Caco-2 (cell line): ENCODE results near the gene MLIP. TPM values are rescaled to one million over a fixed set of nuclear protein-coding genes. Genes with fewer than 3 reads are reported as not detected.

Experiments used
- BruUV-seq: library from RNA; stranded (reverse); fragments of 400-500 nt; replicated peaks from 2 replicates; lab custom pipeline; 2021; lab: Mats Ljungman, UMichigan
- CTCF ChIA-PET: fragments of 300-600 bp; sonication (Branson Sonifier 250); formaldehyde crosslinking; loops from one replicate; lab custom pipeline; 2022; ENCODE audit warnings: antibody characterized with exemption; lab: Charles Lee
- POLR2A ChIA-PET: fragments of 300-600 bp; sonication (Branson Sonifier 250); formaldehyde crosslinking; loops from one replicate; lab custom pipeline; 2022; ENCODE audit warnings: antibody characterized with exemption; lab: Charles Lee
- DNase-seq, 2 experiments: peaks; one replicate each; pipeline versions ENCODE4 v3.0.0 to v3.0.0-alpha.2; 2020 to 2022
- H3K27me3 ChIP-seq: replicated peaks from 2 replicates; pipeline ENCODE4 v1.6.0; 2011; ENCODE audit warnings: low read length; ENCODE audit not compliant: control insufficient read depth, insufficient read depth
- H3K36me3 ChIP-seq: 2 replicates; pipeline ENCODE4 v1.5.1; 2011; ENCODE audit warnings: low read length; ENCODE audit not compliant: control insufficient read depth, insufficient read depth
- H3K4me1 ChIP-seq: fragments of 250-450 bp; sonication (Bioruptor Pico); 2 replicates; pipeline ENCODE4 v1.5.1; 2020; ENCODE audit warnings: mild to moderate bottlenecking
- H3K4me3 ChIP-seq: 2 replicates; pipeline ENCODE4 v1.5.1; 2011; ENCODE audit warnings: low read depth, mild to moderate bottlenecking, control low read depth, low read length
- H3K9me3 ChIP-seq: fragments of 250-450 bp; sonication (Bioruptor Pico); 2 replicates; pipeline ENCODE4 v1.5.1; 2020; ENCODE audit warnings: mild to moderate bottlenecking, moderate library complexity
- H3K27ac Mint-ChIP-seq: one replicate; pipeline ENCODE4 v1.8.0; 2022; ENCODE audit warnings: mixed read lengths; ENCODE audit not compliant: unreplicated experiment
- H3K27me3 Mint-ChIP-seq: one replicate; pipeline ENCODE4 v1.8.0; 2022; ENCODE audit warnings: mixed read lengths; ENCODE audit not compliant: insufficient read depth, unreplicated experiment
- H3K36me3 Mint-ChIP-seq: one replicate; pipeline ENCODE4 v1.8.0; 2022; ENCODE audit warnings: mild to moderate bottlenecking, mixed read lengths; ENCODE audit not compliant: insufficient read depth, unreplicated experiment
- H3K4me1 Mint-ChIP-seq: one replicate; pipeline ENCODE4 v1.8.0; 2022; ENCODE audit warnings: low read depth, mixed read lengths; ENCODE audit not compliant: unreplicated experiment
- H3K4me3 Mint-ChIP-seq: one replicate; pipeline ENCODE4 v1.8.0; 2022; ENCODE audit warnings: mild to moderate bottlenecking, moderate library complexity, mixed read lengths; ENCODE audit not compliant: unreplicated experiment
- H3K9me3 Mint-ChIP-seq: one replicate; pipeline ENCODE4 v1.8.0; 2022; ENCODE audit warnings: mixed read lengths; ENCODE audit not compliant: unreplicated experiment
- intact Hi-C: fragments of 100-400 bp; cut with micrococcal nuclease; formaldehyde crosslinking; loops from one replicate; pipeline ENCODE4 v1.10.0; 2022; ENCODE audit not compliant: unreplicated experiment
- total RNA-seq: library from RNA; stranded (reverse); gene quantifications from 2 replicates; pipeline ENCODE4 v1.2.3, GENCODE V29; 2022
- TF ChIP-seq, protein P1 (sequence below), 2 experiments: fragments of 200-600 bp in 1 of 2; IDR thresholded peaks; 1 replicate in 1 of 2; 2 replicates in 1 of 2; pipeline versions ENCODE4 v1.5.1 to v1.8.0; 2011 to 2022; ENCODE audit warnings: antibody characterized with exemption in 1 of 2, control low read depth in 1 of 2, inconsistent platforms in 1 of 2, low read depth in 1 of 2, low read length in 1 of 2, mild to moderate bottlenecking in 1 of 2, moderate library complexity in 1 of 2; ENCODE audit not compliant: insufficient read depth in 1 of 2, severe bottlenecking in 1 of 2, unreplicated experiment in 1 of 2

The MLIP gene
- total RNA-seq, 1 experiment from 2014 or later: 0.88 TPM

DNA sequence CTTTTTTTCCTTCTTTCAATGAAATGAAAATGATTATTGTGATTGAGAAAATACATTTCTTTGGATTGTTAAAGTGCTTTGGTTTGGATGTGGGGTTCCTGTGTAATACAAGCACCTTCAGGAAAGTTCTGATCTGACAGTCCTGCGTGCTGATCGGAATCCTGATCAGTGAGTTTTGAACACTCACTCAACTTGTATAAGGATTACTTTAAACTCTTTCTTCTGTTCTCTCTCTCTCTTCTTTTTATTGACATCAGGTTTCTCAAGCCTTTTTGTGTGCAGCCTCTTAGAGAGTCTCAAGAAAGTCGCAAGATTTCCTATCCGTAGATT is 197.7 kb downstream of the MLIP start:
- Histone ChIP-seq H3K4me1 (peaks cover 10% of the 10 kb centered on the region; the same call in 1 of the 2 replicates), H3K27me3 (no peaks in the 10 kb centered on the region), H3K4me3 (no peak overlapping the region), H3K36me3 (no peaks in the 10 kb centered on the region), H3K9me3 (no peaks in the 10 kb centered on the region)
- no peak for DNase-seq
- Mint-ChIP-seq H3K4me3 (no peak overlapping the region), H3K27ac (no peak overlapping the region), H3K4me1 (no peaks in the 10 kb centered on the region), H3K9me3 (no peaks in the 10 kb centered on the region), H3K36me3 (no peaks in the 10 kb centered on the region), H3K27me3 (no peaks in the 10 kb centered on the region)
- CTCF ChIA-PET: no interaction called here
- POLR2A ChIA-PET: no interaction called here
- BruUV-seq: no TSS peak
- TF ChIP-seq, protein P1, sequence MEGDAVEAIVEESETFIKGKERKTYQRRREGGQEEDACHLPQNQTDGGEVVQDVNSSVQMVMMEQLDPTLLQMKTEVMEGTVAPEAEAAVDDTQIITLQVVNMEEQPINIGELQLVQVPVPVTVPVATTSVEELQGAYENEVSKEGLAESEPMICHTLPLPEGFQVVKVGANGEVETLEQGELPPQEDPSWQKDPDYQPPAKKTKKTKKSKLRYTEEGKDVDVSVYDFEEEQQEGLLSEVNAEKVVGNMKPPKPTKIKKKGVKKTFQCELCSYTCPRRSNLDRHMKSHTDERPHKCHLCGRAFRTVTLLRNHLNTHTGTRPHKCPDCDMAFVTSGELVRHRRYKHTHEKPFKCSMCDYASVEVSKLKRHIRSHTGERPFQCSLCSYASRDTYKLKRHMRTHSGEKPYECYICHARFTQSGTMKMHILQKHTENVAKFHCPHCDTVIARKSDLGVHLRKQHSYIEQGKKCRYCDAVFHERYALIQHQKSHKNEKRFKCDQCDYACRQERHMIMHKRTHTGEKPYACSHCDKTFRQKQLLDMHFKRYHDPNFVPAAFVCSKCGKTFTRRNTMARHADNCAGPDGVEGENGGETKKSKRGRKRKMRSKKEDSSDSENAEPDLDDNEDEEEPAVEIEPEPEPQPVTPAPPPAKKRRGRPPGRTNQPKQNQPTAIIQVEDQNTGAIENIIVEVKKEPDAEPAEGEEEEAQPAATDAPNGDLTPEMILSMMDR (IDR thresholded peaks at IDR 0.05; ENCODE audit: insufficient read depth in 1 of 2, low read depth in 1 of 2, low read length in 1 of 2, severe bottlenecking in 1 of 2, unreplicated experiment in 1 of 2): no peak
- intact Hi-C loops: no loop called here

DNA sequence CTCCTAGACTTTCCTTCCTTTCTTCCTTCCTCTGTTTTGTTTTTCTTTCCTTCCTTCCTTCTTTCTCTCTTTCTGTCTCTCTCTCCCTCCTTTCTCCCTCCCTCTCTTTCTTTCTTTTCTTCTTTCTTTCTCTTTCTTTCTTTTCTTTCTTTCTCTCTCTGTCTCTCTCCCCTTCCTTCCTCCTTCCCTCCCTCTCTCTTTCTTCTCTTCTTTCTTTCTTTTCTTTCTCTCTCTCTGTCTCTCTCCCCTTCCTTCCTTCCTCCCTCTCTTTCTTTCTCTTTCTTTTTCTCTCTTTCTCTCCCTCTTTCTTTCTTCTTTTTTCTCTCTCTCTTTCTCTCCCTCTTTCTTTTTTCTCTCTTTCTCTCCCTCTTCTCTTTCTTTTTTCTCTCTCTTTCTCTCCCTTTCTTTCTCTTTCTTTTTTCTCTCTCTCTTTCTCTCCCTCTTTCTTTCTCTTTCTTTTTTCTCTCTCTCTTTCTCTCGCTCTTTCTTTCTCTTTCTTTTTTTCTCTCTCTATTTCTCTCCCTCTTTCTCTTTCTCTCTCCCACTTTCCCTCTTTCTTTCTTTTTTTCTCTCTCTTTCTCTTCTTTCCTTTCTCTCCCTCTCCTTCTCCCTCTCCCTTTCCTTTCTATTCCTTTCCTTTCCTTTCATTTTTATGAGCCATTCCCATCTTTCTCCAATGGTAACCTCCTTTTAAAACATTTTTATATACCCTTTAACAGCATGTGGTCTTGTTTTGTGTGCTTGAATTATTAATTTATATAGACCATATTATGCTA is 199.3 kb downstream of the MLIP start:
- Mint-ChIP-seq H3K27ac (no peak overlapping the region), H3K9me3 (no peaks in the 10 kb centered on the region), H3K27me3 (no peaks in the 10 kb centered on the region), H3K4me3 (no peak overlapping the region), H3K4me1 (no peaks in the 10 kb centered on the region), H3K36me3 (no peaks in the 10 kb centered on the region)
- Histone ChIP-seq H3K9me3 (no peaks in the 10 kb centered on the region), H3K36me3 (no peaks in the 10 kb centered on the region), H3K27me3 (no peaks in the 10 kb centered on the region), H3K4me3 (no peak overlapping the region), H3K4me1 (peaks cover 10% of the 10 kb centered on the region; the same call in 1 of the 2 replicates)
- ChIA-PET POLR2A (no interaction called here), CTCF (no interaction called here)
- TF ChIP-seq, protein P1 (IDR thresholded peaks at IDR 0.05; ENCODE audit: insufficient read depth in 1 of 2, low read depth in 1 of 2, low read length in 1 of 2, severe bottlenecking in 1 of 2, unreplicated experiment in 1 of 2): no peak
- no TSS peak for BruUV-seq
- intact Hi-C loops: no loop called here
- DNase-seq: no peak

DNA sequence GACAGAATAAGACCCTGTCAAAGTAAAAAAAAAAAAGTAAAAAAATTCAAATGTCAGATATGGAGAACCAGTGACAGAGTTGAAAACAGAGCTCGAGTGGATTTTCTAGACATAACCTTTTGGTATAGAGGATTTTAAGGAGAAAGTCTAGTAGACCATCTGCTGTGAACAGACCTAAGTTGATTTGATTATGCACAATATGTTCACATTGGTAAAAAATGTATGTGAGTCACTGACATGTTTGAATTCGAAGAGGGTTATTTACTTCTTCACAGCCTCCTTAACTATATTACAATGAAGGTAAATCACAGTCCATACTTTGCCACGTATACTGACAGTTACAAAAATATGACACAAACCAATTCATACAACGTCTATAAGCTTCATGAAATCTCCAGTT is 204.4 kb downstream of the MLIP start:
- H3K4me1 ChIP-seq: no peaks in the 10 kb centered on the region
- BruUV-seq: no TSS peak
- Mint-ChIP-seq H3K36me3 (no peaks in the 10 kb centered on the region), H3K9me3 (no peaks in the 10 kb centered on the region), H3K4me1 (no peaks in the 10 kb centered on the region), H3K4me3 (no peak overlapping the region), H3K27me3 (no peaks in the 10 kb centered on the region), H3K27ac (no peak overlapping the region)
- ChIA-PET CTCF (no interaction called here), POLR2A (no interaction called here)
- no peak overlapping the region for H3K4me3 ChIP-seq
- DNase-seq: no peak
- intact Hi-C loops: no loop called here
- no peaks in the 10 kb centered on the region for H3K27me3 ChIP-seq
- no peaks in the 10 kb centered on the region for H3K9me3 ChIP-seq
- H3K36me3 ChIP-seq: no peaks in the 10 kb centered on the region
- TF ChIP-seq, protein P1 (IDR thresholded peaks at IDR 0.05; ENCODE audit: insufficient read depth in 1 of 2, low read depth in 1 of 2, low read length in 1 of 2, severe bottlenecking in 1 of 2, unreplicated experiment in 1 of 2): no peak

Other genes starting within 250 kb of the MLIP start
- gene TINAG, start 197.0 kb downstream of the MLIP start, total RNA-seq: not detected in 2 replicates